ENCODE results near the gene DAPK2. TPM values are rescaled to one million over a fixed set of nuclear protein-coding genes. Genes with fewer than 3 reads are reported as not detected.

DAPK2 gene
- total and polyA plus RNA-seq, 2 of the 4 experiments (the other 2 are of a cell fraction), result 0.34 to 0.36 TPM

- Histone ChIP-seq H2AK9ac (replicated peaks; ENCODE audit: low read depth, low read length, poor library complexity) (no peak overlapping the region), H2BK20ac (ENCODE audit: low read depth, low read length) (no peak overlapping the region), H4K91ac (ENCODE audit: insufficient read depth, low read depth, low read length) (no peak overlapping the region), H4K5ac (ENCODE audit: low read depth, low read length) (no peak overlapping the region), H3K4me3 (ENCODE audit: insufficient read depth, low read depth, low read length) (no peak overlapping the region), H2BK120ac (ENCODE audit: low read depth, low read length) (no peak overlapping the region), H2AFZ (replicated peaks; ENCODE audit: low read length, poor library complexity) (no peak overlapping the region), H2AK5ac (ENCODE audit: low read depth, low read length) (no peak overlapping the region), H3K23ac (ENCODE audit: low read depth, low read length) (no peak overlapping the region), H3K9me3 (ENCODE audit: control insufficient read depth, insufficient read depth, low read length) (no peaks in the 10 kb centered on the region), H3K4ac (ENCODE audit: low read depth, low read length) (no peak overlapping the region), H3K9ac (ENCODE audit: low read depth, low read length) (no peak overlapping the region), H3K27ac (ENCODE audit: insufficient read depth, low read length) (no peak overlapping the region), H3K36me3 (ENCODE audit: control insufficient read depth, insufficient read depth, low read length) (no peaks in the 10 kb centered on the region), H3K79me1 (ENCODE audit: low read depth in 1 of 2, low read length in 2 of 2) (no peaks in the 10 kb centered on the region), H4K20me1 (ENCODE audit: insufficient read depth, low read length) (peaks cover 2% of the 10 kb centered on the region; the same call in 1 of the 2 replicates), H3K27me3 (ENCODE audit: control insufficient read depth, insufficient read depth, low read length) (peaks cover 7% of the 10 kb centered on the region), H3K9me1 (ENCODE audit: insufficient read depth, low read length) (no peaks in the 10 kb centered on the region), H3K4me2 (ENCODE audit: low read depth, low read length) (no peak overlapping the region), H3K56ac (ENCODE audit: extremely low read depth, insufficient read depth, low read length) (no peak overlapping the region), H3K18ac (ENCODE audit: low read depth, low read length) (no peak overlapping the region), H4K8ac (ENCODE audit: low read depth in 2 of 2, low read length in 2 of 2) (no peak overlapping the region), H3K14ac (replicated peaks; ENCODE audit: low read depth, low read length) (no peak overlapping the region), H2BK15ac (ENCODE audit: low read depth, low read length) (no peak overlapping the region), H3K4me1 (ENCODE audit: control insufficient read depth, insufficient read depth, low read length) (peaks cover 7% of the 10 kb centered on the region; the same call in 1 of the 2 replicates), H2BK5ac (ENCODE audit: low read depth, low read length, poor library complexity, severe bottlenecking) (no peak overlapping the region)
- dilution Hi-C loops (cut with HindIII; ENCODE audit: low sequenced_read_pairs, unreplicated experiment) (no loop called here), in situ Hi-C loops (cut with MboI; ENCODE audit: low sequenced_read_pairs) (no loop called here), intact Hi-C loops (cut with micrococcal nuclease) (no loop called here)
- ATAC-seq (ENCODE audit: low read depth) (no peak), DNase-seq (no peak)
- POLR2A ChIA-PET (ENCODE audit: unreplicated experiment), result no interaction called here
- BruUV-seq (replicated peaks), result no TSS peak
- 96% methylated on average over 5 of the region's 8 CpGs; no CpG with 5 or more reads in 1 of the 2 experiments for WGBS, 2 experiments (ENCODE audit: extremely low coverage in 2 of 2, insufficient read length in 1 of 2)
- CTCF ChIA-PET, result interaction anchor here (0.6 to 0.9 kb wide), 2 partner anchors 11 to 102 kb away, joined by 3 read pairs; no protein-coding TSS in a partner anchor
- no peak for TF ChIP-seq CHD1 (IDR thresholded peaks at IDR 0.05; ENCODE audit: low read depth, low read length)
- TF ChIP-seq, protein P1, sequence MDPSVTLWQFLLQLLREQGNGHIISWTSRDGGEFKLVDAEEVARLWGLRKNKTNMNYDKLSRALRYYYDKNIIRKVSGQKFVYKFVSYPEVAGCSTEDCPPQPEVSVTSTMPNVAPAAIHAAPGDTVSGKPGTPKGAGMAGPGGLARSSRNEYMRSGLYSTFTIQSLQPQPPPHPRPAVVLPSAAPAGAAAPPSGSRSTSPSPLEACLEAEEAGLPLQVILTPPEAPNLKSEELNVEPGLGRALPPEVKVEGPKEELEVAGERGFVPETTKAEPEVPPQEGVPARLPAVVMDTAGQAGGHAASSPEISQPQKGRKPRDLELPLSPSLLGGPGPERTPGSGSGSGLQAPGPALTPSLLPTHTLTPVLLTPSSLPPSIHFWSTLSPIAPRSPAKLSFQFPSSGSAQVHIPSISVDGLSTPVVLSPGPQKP (IDR thresholded peaks at IDR 0.05; ENCODE audit: borderline replicate concordance, low read depth, low read length), result no peak
- TF ChIP-seq NFE2L2 (IDR thresholded peaks at IDR 0.05; ENCODE audit: low read depth, low read length), result no peak
- no peak for TF ChIP-seq USF2 (IDR thresholded peaks at IDR 0.05; ENCODE audit: low read depth, low read length)
- TF ChIP-seq FOS (IDR thresholded peaks at IDR 0.05; ENCODE audit: low read depth, low read length), result no peak
- no peak for TF ChIP-seq RFX5 (IDR thresholded peaks at IDR 0.05; ENCODE audit: low read depth, low read length)
- TF ChIP-seq POLR2A (IDR thresholded peaks at IDR 0.05; ENCODE audit: low read depth, low read length), result no peak
Measured at GRCh38 chr15:63990454-63990853, 55.8 kb downstream of the DAPK2 start.
